ENCODE measurements around the gene AGPAT2.

GRCh38 chr9:136723989-136724388 lies 36.7 kb upstream of the AGPAT2 start:
- no peak for TF ChIP-seq ZNF530 (tag by site-specific recombination; IDR thresholded peaks at IDR 0.05; ENCODE audit: low read depth)
- TF ChIP-seq, protein P1, sequence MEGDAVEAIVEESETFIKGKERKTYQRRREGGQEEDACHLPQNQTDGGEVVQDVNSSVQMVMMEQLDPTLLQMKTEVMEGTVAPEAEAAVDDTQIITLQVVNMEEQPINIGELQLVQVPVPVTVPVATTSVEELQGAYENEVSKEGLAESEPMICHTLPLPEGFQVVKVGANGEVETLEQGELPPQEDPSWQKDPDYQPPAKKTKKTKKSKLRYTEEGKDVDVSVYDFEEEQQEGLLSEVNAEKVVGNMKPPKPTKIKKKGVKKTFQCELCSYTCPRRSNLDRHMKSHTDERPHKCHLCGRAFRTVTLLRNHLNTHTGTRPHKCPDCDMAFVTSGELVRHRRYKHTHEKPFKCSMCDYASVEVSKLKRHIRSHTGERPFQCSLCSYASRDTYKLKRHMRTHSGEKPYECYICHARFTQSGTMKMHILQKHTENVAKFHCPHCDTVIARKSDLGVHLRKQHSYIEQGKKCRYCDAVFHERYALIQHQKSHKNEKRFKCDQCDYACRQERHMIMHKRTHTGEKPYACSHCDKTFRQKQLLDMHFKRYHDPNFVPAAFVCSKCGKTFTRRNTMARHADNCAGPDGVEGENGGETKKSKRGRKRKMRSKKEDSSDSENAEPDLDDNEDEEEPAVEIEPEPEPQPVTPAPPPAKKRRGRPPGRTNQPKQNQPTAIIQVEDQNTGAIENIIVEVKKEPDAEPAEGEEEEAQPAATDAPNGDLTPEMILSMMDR (tag by site-specific recombination; IDR thresholded peaks at IDR 0.05) = no peak
- no peak for TF ChIP-seq ZNF133 (tag by site-specific recombination; IDR thresholded peaks at IDR 0.05)
- TF ChIP-seq GLI4 (tag by site-specific recombination; IDR thresholded peaks at IDR 0.05) = no peak
- no peak for TF ChIP-seq ZBTB26 (tag by site-specific recombination; optimal IDR thresholded peaks at IDR 0.05)
- no peak for TF ChIP-seq KLF9 (tag by site-specific recombination; IDR thresholded peaks at IDR 0.05; ENCODE audit: low read depth)
- no peak for TF ChIP-seq ZNF280D (tag by site-specific recombination; IDR thresholded peaks at IDR 0.05)
- TF ChIP-seq REST (tag by site-specific recombination; IDR thresholded peaks at IDR 0.05) = no peak
- TF ChIP-seq SP2 (tag by site-specific recombination; IDR thresholded peaks at IDR 0.05) = no peak
- no peak for TF ChIP-seq ZNF529 (tag by site-specific recombination; IDR thresholded peaks at IDR 0.05; ENCODE audit: insufficient replicate concordance)
